Measurements from ENCODE around the gene ACOT12.

The ACOT12 gene

GRCh38 chr5:81288021-81288433, 105.9 kb downstream of the ACOT12 start:
- H3K36me3 ChIP-seq (replicated peaks), result no peaks in the 10 kb centered on the region
- H3K27me3 ChIP-seq (replicated peaks), result no peaks in the 10 kb centered on the region
- in situ Hi-C loops (cut with HindIII; ENCODE audit: low pct_ligation_motif_present, low sequenced_read_pairs), result no loop called here
- H3K4me3 ChIP-seq (ENCODE audit: low read depth, low read length), result no peak overlapping the region
- no peak for DNase-seq
- H3K27ac ChIP-seq, result no peak overlapping the region
- TF ChIP-seq, protein P1, sequence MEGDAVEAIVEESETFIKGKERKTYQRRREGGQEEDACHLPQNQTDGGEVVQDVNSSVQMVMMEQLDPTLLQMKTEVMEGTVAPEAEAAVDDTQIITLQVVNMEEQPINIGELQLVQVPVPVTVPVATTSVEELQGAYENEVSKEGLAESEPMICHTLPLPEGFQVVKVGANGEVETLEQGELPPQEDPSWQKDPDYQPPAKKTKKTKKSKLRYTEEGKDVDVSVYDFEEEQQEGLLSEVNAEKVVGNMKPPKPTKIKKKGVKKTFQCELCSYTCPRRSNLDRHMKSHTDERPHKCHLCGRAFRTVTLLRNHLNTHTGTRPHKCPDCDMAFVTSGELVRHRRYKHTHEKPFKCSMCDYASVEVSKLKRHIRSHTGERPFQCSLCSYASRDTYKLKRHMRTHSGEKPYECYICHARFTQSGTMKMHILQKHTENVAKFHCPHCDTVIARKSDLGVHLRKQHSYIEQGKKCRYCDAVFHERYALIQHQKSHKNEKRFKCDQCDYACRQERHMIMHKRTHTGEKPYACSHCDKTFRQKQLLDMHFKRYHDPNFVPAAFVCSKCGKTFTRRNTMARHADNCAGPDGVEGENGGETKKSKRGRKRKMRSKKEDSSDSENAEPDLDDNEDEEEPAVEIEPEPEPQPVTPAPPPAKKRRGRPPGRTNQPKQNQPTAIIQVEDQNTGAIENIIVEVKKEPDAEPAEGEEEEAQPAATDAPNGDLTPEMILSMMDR (IDR thresholded peaks at IDR 0.05; ENCODE audit: low read depth, low read length, missing control alignments), result no peak

DNA sequence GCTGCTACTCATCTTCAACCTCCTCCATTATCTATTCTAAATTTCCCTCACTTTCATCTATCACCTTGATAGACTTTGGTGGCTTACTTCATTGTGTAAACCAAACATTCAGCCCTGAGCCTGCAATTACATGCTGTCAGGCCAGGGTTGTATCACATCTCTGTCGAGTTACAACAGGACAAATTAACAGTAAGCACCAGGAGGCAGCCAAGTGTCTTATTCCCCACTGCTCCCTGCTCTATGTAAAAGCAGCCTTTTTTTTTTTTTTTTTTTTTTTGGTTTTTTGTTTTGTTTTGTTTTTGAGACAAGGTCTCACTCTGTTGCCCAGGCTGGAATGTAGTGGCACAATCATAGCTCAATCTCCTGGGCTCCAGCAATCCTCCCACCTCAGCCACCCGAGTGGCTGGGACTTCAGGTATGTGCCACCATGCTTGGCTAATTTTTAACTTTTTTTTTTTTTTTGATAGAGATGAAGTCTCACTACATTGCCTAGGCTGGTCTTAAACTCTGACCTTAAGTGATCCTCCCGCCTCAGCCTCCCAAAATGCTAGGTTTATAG, 107.8 kb downstream of the ACOT12 start:
- Histone ChIP-seq H3K27me3 (replicated peaks) (no peaks in the 10 kb centered on the region), H3K27ac (no peak overlapping the region), H3K4me3 (ENCODE audit: low read depth, low read length) (no peak overlapping the region), H3K36me3 (replicated peaks) (no peaks in the 10 kb centered on the region)
- TF ChIP-seq, protein P1 (IDR thresholded peaks at IDR 0.05; ENCODE audit: low read depth, low read length, missing control alignments), result no peak
- DNase-seq, result no peak
- in situ Hi-C loops (cut with HindIII; ENCODE audit: low pct_ligation_motif_present, low sequenced_read_pairs), result no loop called here

DNA sequence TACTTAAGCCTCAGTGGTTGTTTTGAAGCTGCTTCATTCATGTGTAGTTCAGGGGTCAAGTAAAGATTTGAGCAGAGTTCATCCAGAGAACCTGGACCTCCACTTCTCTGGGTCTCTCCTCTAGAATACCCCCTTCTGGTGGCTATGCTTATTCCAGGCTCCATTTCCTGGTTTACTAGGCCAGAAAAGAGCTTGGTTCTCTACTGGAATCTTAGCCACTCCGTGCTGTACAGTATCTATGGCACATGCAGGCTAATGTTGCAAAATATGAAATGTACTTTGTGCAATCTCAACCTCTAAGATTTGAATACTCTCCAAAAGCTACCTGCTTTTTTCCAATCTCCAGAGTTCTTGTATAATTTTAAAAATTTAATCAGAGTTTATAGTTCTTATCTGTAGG, 110.0 kb downstream of the ACOT12 start:
- in situ Hi-C loops (cut with HindIII; ENCODE audit: low pct_ligation_motif_present, low sequenced_read_pairs), result no loop called here
- Histone ChIP-seq H3K27ac (no peak overlapping the region), H3K27me3 (replicated peaks) (no peaks in the 10 kb centered on the region), H3K4me3 (ENCODE audit: low read depth, low read length) (no peak overlapping the region), H3K36me3 (replicated peaks) (no peaks in the 10 kb centered on the region)
- TF ChIP-seq, protein P1 (IDR thresholded peaks at IDR 0.05; ENCODE audit: low read depth, low read length, missing control alignments), result no peak
- DNase-seq, result no peak

Data from brain microvascular endothelial cell (primary cell).